ENCODE results near the gene SUPT3H. TPM values are rescaled to one million over a fixed set of nuclear protein-coding genes. Genes with fewer than 3 reads are reported as not detected.
A peak's percentile ranks its signal among the peaks of the same experiment; 100 is the strongest.

SUPT3H gene
- total RNA-seq, 1 experiment from 2014 or later: 6.4 TPM

- in situ Hi-C loops (cut with HindIII; ENCODE audit: low pct_unique_long_range_greater_than_20kb, low sequenced_read_pairs): no loop called here
- peak; percentile 26 for DNase-seq (ENCODE audit: low read depth, low spot score)
These were observed 400.8 kb downstream of the SUPT3H start for GRCh38 chr6:44976677-44977641.

- in situ Hi-C loops (cut with HindIII; ENCODE audit: low pct_unique_long_range_greater_than_20kb, low sequenced_read_pairs): no loop called here
- DNase-seq (ENCODE audit: low read depth, low spot score): no peak
These were observed 403.2 kb downstream of the SUPT3H start for GRCh38 chr6:44974511-44974910.

- DNase-seq (ENCODE audit: low read depth, low spot score): no peak
- in situ Hi-C loops (cut with HindIII; ENCODE audit: low pct_unique_long_range_greater_than_20kb, low sequenced_read_pairs): no loop called here
These were observed 405.0 kb downstream of the SUPT3H start for GRCh38 chr6:44972709-44973108.

GRCh38 chr6:44969446-44970185 lies 408.1 kb downstream of the SUPT3H start:
- in situ Hi-C loops (cut with HindIII; ENCODE audit: low pct_unique_long_range_greater_than_20kb, low sequenced_read_pairs): no loop called here
- DNase-seq (ENCODE audit: low read depth, low spot score): peak; percentile 20

GRCh38 chr6:44967481-44967880 lies 410.3 kb downstream of the SUPT3H start:
- DNase-seq (ENCODE audit: low read depth, low spot score): peak; percentile 24
- in situ Hi-C loops (cut with HindIII; ENCODE audit: low pct_unique_long_range_greater_than_20kb, low sequenced_read_pairs): no loop called here

GRCh38 chr6:44966449-44967092 lies 411.2 kb downstream of the SUPT3H start:
- peak; percentile 86 for DNase-seq (ENCODE audit: low read depth, low spot score)
- in situ Hi-C loops (cut with HindIII; ENCODE audit: low pct_unique_long_range_greater_than_20kb, low sequenced_read_pairs): no loop called here

- no peak for DNase-seq (ENCODE audit: low read depth, low spot score)
- in situ Hi-C loops (cut with HindIII; ENCODE audit: low pct_unique_long_range_greater_than_20kb, low sequenced_read_pairs): no loop called here
These were observed 412.0 kb downstream of the SUPT3H start for GRCh38 chr6:44965708-44966107.

- DNase-seq (ENCODE audit: low read depth, low spot score): peak; percentile 94
- in situ Hi-C loops (cut with HindIII; ENCODE audit: low pct_unique_long_range_greater_than_20kb, low sequenced_read_pairs): no loop called here
These were observed 416.8 kb downstream of the SUPT3H start for GRCh38 chr6:44960898-44961297.

GRCh38 chr6:44959651-44960050 lies 418.1 kb downstream of the SUPT3H start:
- in situ Hi-C loops (cut with HindIII; ENCODE audit: low pct_unique_long_range_greater_than_20kb, low sequenced_read_pairs): no loop called here
- no peak for DNase-seq (ENCODE audit: low read depth, low spot score)

GRCh38 chr6:44957156-44957555 lies 420.6 kb downstream of the SUPT3H start:
- DNase-seq (ENCODE audit: low read depth, low spot score): no peak
- in situ Hi-C loops (cut with HindIII; ENCODE audit: low pct_unique_long_range_greater_than_20kb, low sequenced_read_pairs): no loop called here

- DNase-seq (ENCODE audit: low read depth, low spot score): no peak
- in situ Hi-C loops (cut with HindIII; ENCODE audit: low pct_unique_long_range_greater_than_20kb, low sequenced_read_pairs): no loop called here
These were observed 421.3 kb downstream of the SUPT3H start for GRCh38 chr6:44956396-44956795.

GRCh38 chr6:44955145-44955544 lies 422.6 kb downstream of the SUPT3H start:
- DNase-seq (ENCODE audit: low read depth, low spot score): no peak
- in situ Hi-C loops (cut with HindIII; ENCODE audit: low pct_unique_long_range_greater_than_20kb, low sequenced_read_pairs): no loop called here

GRCh38 chr6:44954281-44954680 lies 423.5 kb downstream of the SUPT3H start:
- in situ Hi-C loops (cut with HindIII; ENCODE audit: low pct_unique_long_range_greater_than_20kb, low sequenced_read_pairs): no loop called here
- DNase-seq (ENCODE audit: low read depth, low spot score): no peak

GRCh38 chr6:44951253-44951747 lies 426.4 kb downstream of the SUPT3H start:
- no peak for DNase-seq (ENCODE audit: low read depth, low spot score)
- in situ Hi-C loops (cut with HindIII; ENCODE audit: low pct_unique_long_range_greater_than_20kb, low sequenced_read_pairs): no loop called here

- in situ Hi-C loops (cut with HindIII; ENCODE audit: low pct_unique_long_range_greater_than_20kb, low sequenced_read_pairs): no loop called here
These were observed 428.0 kb downstream of the SUPT3H start for GRCh38 chr6:44949596-44950201.

GRCh38 chr6:44943541-44943940 lies 434.2 kb downstream of the SUPT3H start:
- in situ Hi-C loops (cut with HindIII; ENCODE audit: low pct_unique_long_range_greater_than_20kb, low sequenced_read_pairs): no loop called here

More at GRCh38 chr6:44949596-44950201, 428.0 kb downstream of the SUPT3H start:
- DNase-seq (ENCODE audit: low read depth, low spot score): no peak

GRCh38 chr6:44942798-44943197 lies 434.9 kb downstream of the SUPT3H start:
- DNase-seq (ENCODE audit: low read depth, low spot score): no peak
- in situ Hi-C loops (cut with HindIII; ENCODE audit: low pct_unique_long_range_greater_than_20kb, low sequenced_read_pairs): no loop called here

More at GRCh38 chr6:44943541-44943940, 434.2 kb downstream of the SUPT3H start:
- DNase-seq (ENCODE audit: low read depth, low spot score): no peak
